HG02623 (cell line): ENCODE data around the gene EIF4G3.
"Not testable (repeated sequence)": the region's sequence is repeated elsewhere in the genome, so short reads cannot be mapped to it uniquely, and the experiment has no call there.

Experiments used
- ATAC-seq: cut with Tn5 transposase; IDR thresholded peaks from one replicate; pipeline ENCODE4 v1.9.1; 2021; ENCODE audit warnings: moderate library complexity; ENCODE audit not compliant: unreplicated experiment

Gene EIF4G3, protein sequence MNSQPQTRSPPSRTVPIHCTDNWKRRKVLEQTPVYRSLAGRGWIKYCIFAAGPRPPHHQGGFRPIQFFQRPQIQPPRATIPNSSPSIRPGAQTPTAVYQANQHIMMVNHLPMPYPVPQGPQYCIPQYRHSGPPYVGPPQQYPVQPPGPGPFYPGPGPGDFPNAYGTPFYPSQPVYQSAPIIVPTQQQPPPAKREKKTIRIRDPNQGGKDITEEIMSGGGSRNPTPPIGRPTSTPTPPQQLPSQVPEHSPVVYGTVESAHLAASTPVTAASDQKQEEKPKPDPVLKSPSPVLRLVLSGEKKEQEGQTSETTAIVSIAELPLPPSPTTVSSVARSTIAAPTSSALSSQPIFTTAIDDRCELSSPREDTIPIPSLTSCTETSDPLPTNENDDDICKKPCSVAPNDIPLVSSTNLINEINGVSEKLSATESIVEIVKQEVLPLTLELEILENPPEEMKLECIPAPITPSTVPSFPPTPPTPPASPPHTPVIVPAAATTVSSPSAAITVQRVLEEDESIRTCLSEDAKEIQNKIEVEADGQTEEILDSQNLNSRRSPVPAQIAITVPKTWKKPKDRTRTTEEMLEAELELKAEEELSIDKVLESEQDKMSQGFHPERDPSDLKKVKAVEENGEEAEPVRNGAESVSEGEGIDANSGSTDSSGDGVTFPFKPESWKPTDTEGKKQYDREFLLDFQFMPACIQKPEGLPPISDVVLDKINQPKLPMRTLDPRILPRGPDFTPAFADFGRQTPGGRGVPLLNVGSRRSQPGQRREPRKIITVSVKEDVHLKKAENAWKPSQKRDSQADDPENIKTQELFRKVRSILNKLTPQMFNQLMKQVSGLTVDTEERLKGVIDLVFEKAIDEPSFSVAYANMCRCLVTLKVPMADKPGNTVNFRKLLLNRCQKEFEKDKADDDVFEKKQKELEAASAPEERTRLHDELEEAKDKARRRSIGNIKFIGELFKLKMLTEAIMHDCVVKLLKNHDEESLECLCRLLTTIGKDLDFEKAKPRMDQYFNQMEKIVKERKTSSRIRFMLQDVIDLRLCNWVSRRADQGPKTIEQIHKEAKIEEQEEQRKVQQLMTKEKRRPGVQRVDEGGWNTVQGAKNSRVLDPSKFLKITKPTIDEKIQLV (N-terminal part only)

DNA sequence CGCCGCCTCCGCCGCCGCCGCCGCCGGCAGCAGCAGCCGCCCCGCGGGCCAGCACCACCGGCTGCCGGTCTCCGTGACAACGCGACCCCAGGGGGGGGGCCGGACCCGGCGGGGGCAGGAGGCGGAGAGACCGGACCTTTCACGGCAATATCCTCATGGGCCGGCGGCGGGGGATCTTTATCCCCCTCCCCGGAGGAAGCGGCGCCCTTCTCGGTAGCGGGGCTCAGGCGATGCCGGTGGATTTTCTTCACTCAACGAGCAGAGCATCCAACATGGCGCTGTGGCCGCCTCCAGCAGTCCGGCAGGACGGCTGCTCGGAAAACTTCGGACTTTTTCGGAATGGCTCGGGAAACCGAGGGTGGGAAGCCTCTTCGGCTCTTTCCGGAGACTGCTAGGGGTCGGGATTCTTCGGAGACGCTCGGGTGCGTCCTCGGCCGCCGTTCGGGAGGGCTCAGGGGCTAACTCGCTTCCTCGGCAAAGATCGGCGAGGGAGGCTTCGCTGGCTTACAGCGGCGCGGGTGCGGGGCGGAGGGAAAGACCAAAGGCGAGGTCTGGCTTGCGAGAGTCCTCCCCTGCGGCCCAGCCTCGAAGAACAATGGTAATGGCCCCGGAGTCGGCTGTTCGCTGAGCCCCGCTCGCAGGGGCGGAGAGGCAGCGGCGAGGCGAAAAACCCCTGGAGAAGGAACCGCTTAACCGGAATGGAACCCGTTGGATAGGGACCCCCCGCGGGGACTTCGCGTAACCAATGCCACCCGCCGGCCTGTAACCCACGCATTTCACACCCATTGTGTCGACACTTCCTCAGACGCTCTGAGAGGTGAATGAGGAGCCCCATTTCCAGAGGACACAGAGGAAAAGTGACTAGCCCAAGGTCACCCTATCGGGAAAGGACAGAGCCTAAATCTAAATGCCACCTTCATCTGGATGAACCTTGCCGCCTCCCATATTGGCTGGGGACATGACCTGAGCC lies at the start of gene EIF4G3:
Gene EIF4G3, minus strand, starts transcription at position 312 of the 970 bp plus-strand sequence. CDS start 174,155 bp downstream, outside the sequence.
- ATAC-seq: peak; percentile 82

DNA sequence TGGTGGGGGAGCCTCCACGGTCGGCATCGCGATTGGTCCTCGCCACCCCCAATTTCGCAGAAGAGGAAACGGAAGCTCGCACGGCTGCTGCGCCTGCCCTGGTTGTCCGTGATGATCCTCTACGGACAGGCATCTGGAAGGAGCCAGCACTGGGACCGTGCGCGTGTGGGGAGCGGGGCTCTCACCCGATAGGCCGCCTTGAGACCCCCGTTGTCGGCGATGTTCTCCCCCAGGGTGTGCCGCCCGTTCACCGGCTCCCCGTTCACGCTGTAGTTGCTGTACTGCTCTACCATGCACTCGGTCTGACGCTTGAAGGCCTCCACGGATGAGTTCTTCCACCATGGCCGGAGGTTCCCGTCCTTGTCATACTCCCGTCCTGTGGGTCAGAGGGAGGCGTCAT lies 48.4 kb upstream of the EIF4G3 start:
- ATAC-seq: no peak

DNA sequence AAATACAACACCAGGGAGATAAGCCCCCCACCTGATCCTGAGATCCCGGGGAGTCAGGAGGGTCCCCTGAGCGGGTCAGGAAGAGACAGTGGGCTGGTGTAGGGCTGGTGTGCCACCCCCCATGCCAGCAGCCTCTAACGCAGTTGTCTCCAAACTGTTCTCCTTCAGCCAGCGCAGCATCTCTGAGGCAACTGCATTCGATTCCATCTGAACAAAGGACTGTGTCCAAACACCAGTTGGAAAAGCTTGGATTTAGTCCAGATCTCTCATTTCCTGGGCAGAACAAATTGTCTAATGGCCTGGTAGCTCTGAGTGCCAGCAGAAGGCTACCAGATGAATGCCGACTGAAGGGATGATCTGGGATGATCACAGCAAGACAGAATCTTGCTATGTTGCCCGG lies 44.1 kb upstream of the EIF4G3 start:
- ATAC-seq: no peak

DNA sequence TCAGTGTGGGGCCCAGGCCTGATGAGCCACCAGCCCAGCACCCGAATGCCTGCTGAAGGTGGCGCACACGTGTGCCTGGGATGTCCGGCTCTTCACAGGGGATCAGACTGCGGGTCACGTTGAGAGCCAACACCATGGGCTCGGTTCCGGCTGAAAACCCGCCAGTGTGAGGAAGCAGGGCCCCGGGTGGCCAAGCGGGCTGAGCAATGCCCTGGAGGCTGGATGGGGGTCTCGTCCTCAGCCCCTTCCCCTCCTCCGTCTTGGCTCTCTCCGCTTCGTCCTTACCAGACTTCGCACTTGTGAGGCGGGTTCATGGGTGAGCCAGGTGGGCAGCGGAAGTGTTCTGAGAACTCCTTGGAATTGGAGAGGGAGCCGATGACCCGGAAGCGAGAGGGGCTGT lies 43.0 kb upstream of the EIF4G3 start:
- no peak for ATAC-seq

DNA sequence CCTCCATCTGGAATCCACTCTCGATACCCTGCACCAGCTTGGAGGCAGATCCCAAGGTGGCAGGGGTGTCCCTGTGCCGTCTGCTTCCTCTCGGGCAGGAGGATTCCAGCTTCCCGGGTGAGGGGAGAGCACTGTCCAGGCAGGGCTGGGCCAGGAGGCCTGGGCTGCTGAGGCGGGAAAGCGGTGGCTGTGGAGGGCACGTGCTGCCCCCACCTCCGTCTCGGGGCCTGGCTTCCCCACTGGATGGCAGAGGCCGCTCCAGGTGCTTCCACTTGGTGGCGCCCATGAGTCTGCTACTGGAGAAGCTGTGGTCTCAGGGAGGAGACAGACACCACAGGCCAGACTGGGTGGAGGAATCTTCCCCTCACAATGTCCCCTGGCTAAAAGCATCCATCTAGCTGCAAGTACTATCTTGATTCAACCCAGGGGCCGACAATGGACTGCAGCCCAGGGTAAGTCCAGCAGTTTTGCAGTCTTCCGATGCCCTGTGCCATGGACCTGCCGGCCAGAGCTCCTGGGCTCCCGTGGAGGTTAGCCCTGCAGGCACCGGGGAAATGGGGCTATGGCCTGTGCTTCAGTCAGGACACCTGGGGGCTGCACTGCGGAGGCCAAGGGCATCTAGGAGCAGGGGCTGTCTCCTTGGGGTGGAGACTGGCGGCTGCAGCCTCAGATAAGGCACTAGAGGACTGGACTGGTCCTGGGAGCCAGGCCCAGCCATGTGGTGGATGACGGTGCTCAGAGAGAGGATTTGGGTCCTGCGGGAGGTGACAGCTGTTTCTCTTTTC lies 41.3 kb upstream of the EIF4G3 start:
- no peak for ATAC-seq

DNA sequence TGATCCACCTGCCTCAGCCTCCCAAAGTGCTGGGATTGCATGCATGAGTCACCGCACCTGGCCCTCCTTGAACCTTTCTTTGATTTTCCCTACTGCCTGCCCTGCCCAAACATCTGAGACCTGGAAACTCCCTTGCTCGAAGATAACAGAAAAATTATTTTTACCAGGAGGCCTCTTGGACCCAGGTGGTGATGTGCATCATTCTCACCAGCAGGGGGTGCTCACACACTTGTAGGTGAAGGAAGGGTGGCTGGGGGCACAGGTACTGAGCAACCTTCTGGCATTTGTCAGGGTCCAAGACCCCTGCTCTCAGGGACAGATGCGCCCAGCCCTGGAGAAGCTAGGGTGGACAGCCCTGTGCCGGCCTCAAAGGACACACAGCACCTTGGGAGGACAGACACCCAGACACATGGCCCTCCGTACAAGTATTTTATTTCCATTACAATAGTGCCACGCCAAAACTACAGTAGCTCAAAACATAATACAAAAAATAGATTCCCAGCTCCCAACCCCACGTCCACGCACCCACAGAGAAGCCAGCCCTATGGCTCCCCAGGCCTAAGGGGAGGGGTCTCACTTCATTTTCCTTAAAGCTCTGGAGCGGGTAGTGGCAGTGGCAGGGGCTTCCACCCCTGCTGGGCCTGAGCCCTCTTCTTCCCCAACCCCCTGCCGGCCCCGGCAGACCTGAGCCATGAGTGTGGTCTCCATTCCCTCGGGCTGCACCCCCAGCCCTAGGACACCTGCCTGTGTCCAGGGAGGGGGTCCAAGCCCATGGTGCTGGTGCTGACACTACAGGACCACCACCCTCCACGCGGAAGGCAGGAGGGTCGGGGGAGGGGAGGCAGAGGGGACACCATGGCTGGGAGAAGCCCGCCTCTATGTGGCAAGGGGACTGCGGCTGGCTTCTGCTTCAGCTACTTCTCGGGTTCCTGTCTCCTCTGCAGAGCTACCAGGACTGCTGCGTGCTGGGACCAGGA lies 40.4 kb upstream of the EIF4G3 start:
- ATAC-seq: no peak

DNA sequence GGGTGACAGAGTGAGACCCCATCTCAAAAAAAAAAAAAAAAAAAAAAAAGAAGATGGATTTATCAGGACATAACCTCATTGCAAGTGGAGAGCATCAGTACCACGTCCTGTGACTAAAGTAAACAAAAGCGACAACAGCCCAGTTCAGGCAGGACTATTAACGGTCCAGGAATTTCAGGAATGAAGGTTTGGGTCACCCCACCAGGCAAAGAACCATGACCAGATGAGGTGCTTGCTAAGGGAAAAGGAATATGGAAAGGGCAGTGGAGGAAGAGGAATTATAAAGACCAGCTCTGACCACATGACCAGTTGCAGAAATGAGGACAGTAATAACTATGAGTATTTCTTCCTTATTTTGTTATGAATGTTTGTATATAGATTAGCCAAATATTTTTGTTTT lies 35.4 kb upstream of the EIF4G3 start:
- ATAC-seq: no peak

DNA sequence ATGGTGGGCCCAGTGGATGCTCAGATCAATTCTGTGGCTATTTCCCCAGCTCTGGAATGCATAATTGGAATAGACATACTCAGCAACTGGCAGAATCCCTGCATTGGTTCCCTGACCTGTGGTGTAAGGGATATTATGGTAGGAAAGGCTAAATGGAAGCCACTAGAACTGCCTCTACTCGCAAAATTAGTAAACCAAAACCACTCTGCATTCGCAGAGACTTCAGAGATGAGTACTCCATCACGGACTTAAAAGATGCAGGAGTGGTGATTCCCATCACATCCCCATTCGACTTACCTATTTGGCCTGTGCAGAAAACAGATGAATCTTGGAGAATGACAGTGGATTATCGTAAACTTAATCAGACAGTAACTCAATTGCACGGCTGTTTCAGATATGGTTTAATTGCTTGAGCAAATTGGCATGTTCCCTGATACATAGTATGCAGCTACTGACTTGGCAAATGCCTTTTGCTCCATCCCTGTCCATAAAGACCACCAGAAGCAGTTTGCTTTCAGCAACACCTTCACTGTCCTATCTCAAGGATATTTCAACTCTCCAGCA lies 31.5 kb upstream of the EIF4G3 start:
- not testable (repeated sequence) for ATAC-seq

DNA sequence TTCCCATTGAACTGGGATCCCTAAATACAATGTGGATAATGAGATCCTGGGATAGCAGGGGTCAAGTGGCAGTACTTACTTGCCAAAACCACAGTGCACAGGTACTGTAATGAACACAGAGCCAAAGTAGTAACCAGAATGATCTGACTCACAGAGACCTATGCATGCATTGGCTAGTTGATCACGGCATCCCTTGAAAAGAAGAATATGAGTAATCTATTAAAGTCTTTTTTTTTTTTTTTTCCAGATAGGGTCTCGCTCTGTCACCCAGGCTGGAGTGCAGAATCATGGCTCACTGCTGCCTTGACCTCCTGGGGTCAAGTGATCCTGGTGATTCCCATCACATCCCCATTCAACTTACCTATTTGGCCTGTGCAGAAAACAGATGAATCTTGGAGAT lies 29.4 kb upstream of the EIF4G3 start:
- no peak for ATAC-seq

DNA sequence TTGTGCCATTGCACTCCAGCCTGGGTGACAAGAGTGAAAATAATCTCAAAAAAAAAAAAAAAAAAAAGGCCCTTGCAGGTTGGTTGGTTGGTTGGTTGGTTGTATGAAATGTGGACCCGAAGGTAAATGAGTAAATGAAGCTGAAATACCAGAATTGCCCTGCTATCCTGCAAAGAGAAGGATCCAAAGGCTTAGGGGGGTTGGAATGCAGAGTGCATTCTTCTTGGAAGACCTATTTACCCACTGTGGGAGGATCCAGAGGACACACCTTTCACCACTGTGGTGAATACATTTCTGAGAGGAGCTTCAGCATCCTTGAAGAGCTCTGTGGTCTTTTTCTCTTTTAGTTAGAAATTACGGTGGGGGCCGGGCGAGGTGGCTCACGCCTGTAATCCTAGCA lies 28.7 kb upstream of the EIF4G3 start:
- ATAC-seq: no peak

DNA sequence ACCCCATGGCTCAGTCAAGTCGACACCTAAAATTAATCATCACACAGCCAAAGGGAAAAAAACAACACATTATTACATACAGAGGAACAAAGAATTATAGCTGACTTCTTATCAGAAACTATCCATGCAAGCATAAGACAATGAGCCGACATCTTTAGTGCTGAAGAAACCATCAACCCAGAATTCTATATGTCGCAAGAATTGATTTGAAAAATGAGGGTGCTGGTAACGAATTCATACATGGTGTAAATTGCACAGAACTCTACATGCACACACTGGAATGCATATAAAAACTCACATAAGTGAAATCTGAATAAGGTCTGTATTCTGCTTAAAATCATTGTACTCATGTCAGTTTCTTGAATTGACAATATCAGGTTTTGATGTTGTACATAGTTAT lies 25.0 kb upstream of the EIF4G3 start:
- no peak for ATAC-seq

DNA sequence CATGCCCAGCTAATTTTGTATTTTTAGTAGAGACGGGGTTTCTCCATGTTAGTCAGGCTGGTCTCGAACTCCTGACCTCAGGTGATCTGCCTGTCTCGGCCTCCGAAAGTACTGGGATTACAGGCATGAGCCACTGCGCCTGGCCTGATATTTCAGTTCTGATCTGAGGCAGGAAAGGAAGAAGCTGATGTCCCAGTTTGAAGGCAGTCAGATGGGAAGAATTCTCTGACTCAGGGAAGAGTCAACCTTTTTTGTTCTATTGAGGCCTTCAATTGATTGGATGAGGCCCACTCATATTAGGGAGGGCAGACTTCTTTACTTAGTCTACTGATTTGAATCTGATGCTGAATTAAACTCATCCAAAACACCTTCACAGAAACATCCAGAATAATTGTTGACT lies 24.5 kb upstream of the EIF4G3 start:
- ATAC-seq: not testable (repeated sequence)

DNA sequence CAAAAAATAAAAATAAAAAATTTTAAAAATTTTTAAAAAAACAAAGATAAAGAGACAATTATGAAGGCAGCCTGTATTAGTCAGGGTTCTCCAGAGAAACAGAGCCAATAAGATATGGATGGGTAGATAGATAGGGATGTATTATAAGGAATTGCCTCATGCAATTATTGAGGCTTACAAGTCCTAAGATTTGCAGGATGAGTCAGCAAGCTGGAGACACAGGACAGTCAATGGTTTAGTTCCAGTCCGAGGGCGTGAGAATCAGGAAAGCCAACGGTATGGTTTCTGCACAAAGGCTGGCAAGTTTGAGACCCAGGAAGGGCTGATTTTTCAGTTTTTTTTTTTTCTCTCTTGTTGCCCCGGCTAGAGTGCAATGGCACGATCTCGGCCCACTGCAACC lies 24.1 kb upstream of the EIF4G3 start:
- no peak for ATAC-seq

DNA sequence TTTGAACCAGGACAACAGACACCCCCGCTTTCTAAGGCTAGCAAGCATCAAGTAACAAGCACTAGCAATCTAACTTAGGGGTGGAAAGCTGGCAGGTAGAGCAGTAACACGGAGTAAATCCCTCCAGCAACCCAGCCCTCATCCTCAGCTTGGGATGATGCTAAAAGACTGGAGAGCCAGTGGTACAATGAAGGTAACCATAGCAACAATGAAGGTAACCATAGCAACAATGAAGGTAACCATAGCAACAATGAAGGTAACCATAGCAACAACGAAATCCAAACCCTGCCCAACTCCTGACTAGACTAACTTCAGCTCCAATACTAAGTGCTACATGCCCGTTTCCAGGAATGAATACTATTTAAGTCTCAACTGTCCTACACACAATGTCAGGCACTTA lies 22.2 kb upstream of the EIF4G3 start:
- ATAC-seq: no peak

DNA sequence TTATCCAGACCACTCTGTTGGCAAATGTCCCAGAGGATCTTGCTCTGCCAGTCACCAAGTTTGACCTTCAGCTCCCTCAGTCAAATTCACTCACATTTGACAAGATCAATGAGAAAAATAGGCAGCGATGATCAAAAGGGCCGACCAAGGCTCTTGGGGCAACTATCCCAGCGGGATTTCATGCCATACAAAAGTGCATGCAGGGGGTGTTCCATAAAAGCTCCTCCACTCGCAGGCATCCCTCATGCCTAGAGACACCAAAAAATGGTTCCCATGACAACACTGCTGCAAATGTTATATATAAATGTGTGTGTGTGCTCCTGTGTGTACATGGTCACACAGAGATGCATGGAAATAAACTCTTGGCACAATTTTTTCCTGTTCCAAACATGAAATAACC lies 16.2 kb upstream of the EIF4G3 start:
- no peak for ATAC-seq

DNA sequence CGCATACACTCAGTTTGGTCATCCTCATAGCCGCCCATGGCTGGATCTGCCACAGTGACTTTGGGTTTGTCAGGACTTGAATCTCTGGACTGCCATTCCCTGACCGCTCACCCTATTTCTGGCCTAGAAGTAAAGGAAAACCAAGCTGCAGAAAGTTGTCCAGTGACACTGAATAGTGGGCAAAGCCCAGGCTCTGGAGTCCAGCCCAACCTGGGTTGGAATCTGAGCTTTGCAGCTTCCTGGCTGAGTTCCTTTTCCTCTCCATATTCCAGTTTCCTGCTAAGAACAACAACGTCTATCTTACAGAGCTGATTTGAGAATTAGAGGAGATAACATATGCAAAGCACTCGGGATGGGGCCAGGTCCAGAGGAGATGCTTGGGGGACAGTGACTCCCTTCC lies 15.6 kb upstream of the EIF4G3 start:
- ATAC-seq: no peak

DNA sequence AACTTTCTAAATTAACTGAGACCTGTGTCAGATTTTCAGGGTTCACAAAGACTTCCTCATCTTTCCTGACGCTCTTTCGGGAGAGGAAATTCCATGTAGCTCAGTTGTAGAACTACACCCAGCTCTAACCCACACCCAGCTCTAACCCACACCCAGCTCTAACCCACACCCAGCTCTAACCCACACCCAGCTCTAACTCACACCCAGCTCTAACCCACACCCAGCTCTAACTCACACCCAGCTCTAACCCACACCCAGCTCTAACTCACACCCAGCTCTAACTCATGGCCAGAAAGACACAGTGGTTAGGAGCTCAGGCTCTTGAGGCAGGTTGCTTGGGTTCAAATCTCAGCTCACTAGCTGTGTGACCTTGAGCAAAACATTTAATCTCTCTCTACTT lies 14.1 kb upstream of the EIF4G3 start:
- not testable (repeated sequence) for ATAC-seq

DNA sequence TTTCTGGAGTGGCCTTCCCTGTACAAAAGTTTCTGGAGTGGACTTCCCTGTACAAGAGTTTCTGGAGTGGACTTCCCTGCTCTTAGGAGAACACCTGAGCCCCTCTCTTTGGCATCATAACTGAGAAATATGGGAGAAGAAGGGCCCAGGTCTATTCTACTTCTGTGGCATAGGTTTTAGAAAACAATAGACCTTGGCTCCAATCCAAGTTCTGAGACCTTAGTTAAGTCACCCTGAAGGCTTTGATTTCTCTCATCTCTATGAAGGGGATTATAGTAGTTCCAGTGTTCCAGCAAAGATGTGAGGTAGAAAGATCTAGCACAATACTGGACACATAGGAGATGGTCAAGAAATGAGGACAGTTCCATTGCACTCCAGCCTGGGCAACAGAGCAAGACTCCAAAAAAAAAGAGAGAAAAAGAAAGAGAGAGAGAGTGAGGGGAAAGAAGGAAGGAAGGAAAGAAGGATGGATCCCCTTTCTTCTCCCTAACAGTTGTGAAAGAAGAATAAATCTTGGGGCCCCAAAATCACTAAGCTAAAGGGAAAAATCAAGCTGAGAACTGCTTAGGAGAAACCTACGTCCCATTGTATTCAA lies 13.3 kb upstream of the EIF4G3 start:
- ATAC-seq: no peak
